Skeletal muscle tissue (tissue), 4 donors: Measurements from ENCODE around the gene ZNF777. TPM values are rescaled to one million over a fixed set of nuclear protein-coding genes. Genes with fewer than 3 reads are reported as not detected.

ENCODE experiments used
- H3K27ac ChIP-seq: one replicate; pipeline ENCODE4 v1.7.0; 2013; ENCODE audit warnings: mild to moderate bottlenecking, low read depth, low read length, inconsistent platforms
- H3K27me3 ChIP-seq, 3 donors: one replicate each; pipeline ENCODE4 v1.7.0; 2013; ENCODE audit warnings: low read length in 3 of 3; ENCODE audit not compliant: control insufficient read depth in 3 of 3, insufficient read depth in 3 of 3
- H3K36me3 ChIP-seq, 3 donors: one replicate each; pipeline ENCODE4 v1.7.0; 2013; ENCODE audit warnings: low read length in 3 of 3; ENCODE audit not compliant: control insufficient read depth in 3 of 3, insufficient read depth in 3 of 3
- H3K4me1 ChIP-seq, 3 donors: one replicate each; pipeline ENCODE4 v1.7.0; 2013; ENCODE audit warnings: low read length in 3 of 3, mild to moderate bottlenecking in 3 of 3; ENCODE audit not compliant: control insufficient read depth in 3 of 3, insufficient read depth in 3 of 3
- H3K4me3 ChIP-seq, 3 donors: one replicate each; pipeline ENCODE4 v1.7.0; 2013; ENCODE audit warnings: low read length in 3 of 3
- H3K9ac ChIP-seq, 3 donors: one replicate each; pipeline ENCODE4 v1.7.0; 2013; ENCODE audit warnings: low read length in 3 of 3, mild to moderate bottlenecking in 3 of 3, moderate library complexity in 2 of 3, low read depth in 1 of 3
- H3K9me3 ChIP-seq, 3 donors: one replicate each; pipeline ENCODE4 v1.7.0; 2013; ENCODE audit warnings: low read length in 3 of 3; ENCODE audit not compliant: control insufficient read depth in 3 of 3
- total RNA-seq: library from RNA; depleted of rRNA; stranded (reverse); fragments of >200 nt; gene quantifications from one replicate; pipeline ENCODE4 v1.2.3, GENCODE V29; 2014
- donor health status: Osteomylitis.

The ZNF777 gene
- total RNA-seq, 1 donor from 2014 or later: 2.1 TPM

GRCh38 chr7:149436358-149436757 is 24.5 kb downstream of the ZNF777 start:
- Histone ChIP-seq H3K9ac (no peak overlapping the region), H3K27me3 (no peaks in the 10 kb centered on the region), H3K27ac (no peak overlapping the region), H3K4me1 (no peaks in the 10 kb centered on the region), H3K4me3 (no peak overlapping the region), H3K36me3 (peaks cover 28 to 39% (median 34%) of the 10 kb centered on the region in 3 donors), H3K9me3 (no peaks in the 10 kb centered on the region)

GRCh38 chr7:149433124-149433523 is 27.7 kb downstream of the ZNF777 start:
- no peaks in the 10 kb centered on the region for H3K27me3 ChIP-seq
- H3K27ac ChIP-seq: no peak overlapping the region
- no peaks in the 10 kb centered on the region for H3K9me3 ChIP-seq
- H3K36me3 ChIP-seq: peaks cover 33 to 40% (median 39%) of the 10 kb centered on the region in 3 donors
- H3K9ac ChIP-seq: no peak overlapping the region
- no peaks in the 10 kb centered on the region for H3K4me1 ChIP-seq
- H3K4me3 ChIP-seq: no peak overlapping the region

- H3K4me1 ChIP-seq: no peaks in the 10 kb centered on the region
- no peak overlapping the region for H3K27ac ChIP-seq
- H3K9ac ChIP-seq: no peak overlapping the region
- H3K9me3 ChIP-seq: no peaks in the 10 kb centered on the region
- no peak overlapping the region for H3K4me3 ChIP-seq
- no peaks in the 10 kb centered on the region for H3K27me3 ChIP-seq
- peaks cover 33 to 40% (median 39%) of the 10 kb centered on the region in 3 donors for H3K36me3 ChIP-seq
Measured at GRCh38 chr7:149432121-149432691, 28.7 kb downstream of the ZNF777 start.

DNA sequence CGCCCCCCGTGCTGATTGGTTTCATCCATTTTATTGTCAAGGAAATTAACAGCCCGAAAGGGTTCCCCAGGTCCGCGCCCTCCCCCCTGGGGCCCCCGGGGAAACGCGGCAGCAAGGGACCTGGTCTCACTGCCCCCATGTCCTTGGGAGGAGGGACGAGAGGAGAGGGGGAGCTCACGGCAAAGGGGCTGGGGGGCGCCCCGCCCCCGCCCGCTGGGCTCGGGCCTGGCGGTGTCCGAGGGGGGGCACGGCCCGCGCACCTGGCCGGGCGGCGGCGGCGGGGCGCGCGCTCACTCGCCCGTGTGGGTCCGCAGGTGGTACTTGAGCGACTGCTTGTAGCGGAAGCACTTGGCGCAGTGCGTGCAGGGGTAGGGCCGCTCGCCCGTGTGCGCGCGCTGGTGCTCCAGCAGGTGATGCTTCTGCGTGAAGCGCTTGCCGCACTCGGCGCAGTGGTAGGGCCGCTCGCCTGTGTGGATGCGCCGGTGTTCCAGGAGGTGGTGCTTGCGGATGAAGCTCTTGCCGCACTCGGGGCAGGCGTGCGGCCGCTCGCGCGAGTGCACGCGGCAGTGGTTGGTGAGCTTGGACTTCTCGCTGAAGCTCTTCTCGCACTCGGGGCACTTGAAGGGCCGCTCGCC is 29.3 kb downstream of the ZNF777 start:
- Histone ChIP-seq H3K36me3 (peaks cover 32 to 39% (median 37%) of the 10 kb centered on the region in 3 donors), H3K9ac (no peak overlapping the region), H3K27ac (no peak overlapping the region), H3K27me3 (no peaks in the 10 kb centered on the region), H3K4me3 (no peak overlapping the region), H3K9me3 (no peaks in the 10 kb centered on the region), H3K4me1 (no peaks in the 10 kb centered on the region)

DNA sequence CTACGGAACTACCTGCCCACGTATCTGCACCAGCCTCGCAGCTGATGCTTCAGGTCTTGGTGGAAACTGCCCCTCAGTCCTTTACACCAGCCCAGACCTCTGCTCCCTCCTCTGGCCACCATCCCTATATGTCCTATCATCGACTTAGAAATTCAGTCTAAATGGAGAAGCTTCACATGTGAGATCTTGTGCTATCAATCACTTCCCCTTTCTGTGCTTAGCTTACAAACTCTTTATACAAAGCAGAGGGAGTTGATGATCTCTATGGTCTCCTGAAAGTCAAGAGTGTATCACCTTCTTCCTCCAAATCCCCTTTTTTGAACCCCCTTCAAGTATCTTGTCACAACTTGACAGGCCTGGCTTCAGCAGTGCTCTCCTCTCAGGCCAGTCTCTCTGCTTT is 30.7 kb downstream of the ZNF777 start:
- H3K9me3 ChIP-seq: no peaks in the 10 kb centered on the region
- no peak overlapping the region for H3K9ac ChIP-seq
- H3K4me1 ChIP-seq: no peaks in the 10 kb centered on the region
- peaks cover 26 to 29% (median 28%) of the 10 kb centered on the region in 3 donors for H3K36me3 ChIP-seq
- H3K27ac ChIP-seq: no peak overlapping the region
- H3K4me3 ChIP-seq: no peak overlapping the region
- H3K27me3 ChIP-seq: no peaks in the 10 kb centered on the region

DNA sequence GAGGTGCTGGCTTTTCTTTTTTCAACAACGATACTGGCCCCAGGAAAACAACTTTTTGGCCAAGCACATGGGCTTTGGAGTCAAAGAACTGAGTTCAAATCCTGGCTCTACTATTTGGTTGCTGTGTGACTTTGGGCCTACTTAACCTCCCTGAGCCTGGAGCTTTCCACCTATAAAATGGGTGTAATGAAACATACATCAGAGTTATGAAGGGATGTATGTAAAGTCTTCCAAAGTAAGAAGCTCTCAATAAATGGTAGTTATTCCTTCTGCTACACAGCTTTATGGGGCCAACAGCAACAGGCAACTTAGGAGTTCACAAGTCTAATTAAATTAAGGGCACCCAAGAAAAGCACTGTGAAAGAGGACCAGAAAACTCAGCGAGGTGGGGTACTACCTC is 33.0 kb downstream of the ZNF777 start:
- H3K4me1 ChIP-seq: no peaks in the 10 kb centered on the region
- H3K36me3 ChIP-seq: peaks cover 17 to 20% (median 18%) of the 10 kb centered on the region in 3 donors
- peaks cover 0 to 5% (median 5%) of the 10 kb centered on the region in 3 donors for H3K27me3 ChIP-seq
- H3K27ac ChIP-seq: no peak overlapping the region
- H3K9me3 ChIP-seq: no peaks in the 10 kb centered on the region
- no peak overlapping the region for H3K9ac ChIP-seq
- H3K4me3 ChIP-seq: no peak overlapping the region

- Histone ChIP-seq H3K9ac (no peak overlapping the region), H3K9me3 (no peaks in the 10 kb centered on the region), H3K4me1 (no peaks in the 10 kb centered on the region), H3K27ac (no peak overlapping the region), H3K4me3 (no peak overlapping the region), H3K27me3 (peaks cover 0 to 8% (median 8%) of the 10 kb centered on the region in 3 donors), H3K36me3 (peaks cover 10 to 13% (median 11%) of the 10 kb centered on the region in 3 donors)
Measured at GRCh38 chr7:149427096-149427680, 33.7 kb downstream of the ZNF777 start.

GRCh38 chr7:149423449-149424110 is 37.3 kb downstream of the ZNF777 start:
- Histone ChIP-seq H3K9ac (peak overlapping the region in 1 of 3 donors; percentile 16), H3K4me3 (no peak overlapping the region), H3K27ac (no peak overlapping the region), H3K27me3 (peaks cover 0 to 14% (median 12%) of the 10 kb centered on the region in 3 donors), H3K36me3 (no peaks in the 10 kb centered on the region), H3K9me3 (no peaks in the 10 kb centered on the region), H3K4me1 (peaks cover 0 to 5% (median 4%) of the 10 kb centered on the region in 3 donors)

DNA sequence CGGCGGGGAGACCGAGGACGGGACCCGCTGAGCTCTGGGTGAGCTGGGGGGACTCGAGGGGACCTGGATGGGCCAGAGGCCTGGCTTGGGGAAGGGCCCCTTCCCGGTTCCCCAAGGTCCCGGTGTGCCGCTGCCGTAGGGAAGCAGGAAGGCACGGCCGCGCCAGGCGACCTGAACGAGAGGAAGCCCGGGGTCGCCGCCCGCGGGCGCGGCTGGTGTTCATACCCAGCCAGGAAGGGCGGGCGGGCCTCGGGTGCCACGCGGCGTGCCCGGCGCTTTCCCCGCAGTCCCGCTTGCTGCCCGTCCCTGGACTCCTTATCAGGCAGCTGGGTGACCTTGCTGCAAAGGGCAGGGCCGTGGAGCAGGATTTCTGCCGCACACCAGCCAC is 38.0 kb downstream of the ZNF777 start:
- H3K36me3 ChIP-seq: no peaks in the 10 kb centered on the region
- peaks cover 0 to 14% (median 12%) of the 10 kb centered on the region in 3 donors for H3K27me3 ChIP-seq
- peaks cover 0 to 5% (median 4%) of the 10 kb centered on the region in 3 donors for H3K4me1 ChIP-seq
- H3K4me3 ChIP-seq: peak overlapping the region; percentile 25 to 63 (median 49)
- H3K9me3 ChIP-seq: no peaks in the 10 kb centered on the region
- no peak overlapping the region for H3K27ac ChIP-seq
- peak overlapping the region in 1 of 3 donors; percentile 60 for H3K9ac ChIP-seq
